Progenitor cell of endocrine pancreas (in vitro differentiated cells): ENCODE measurements around the gene PRPF6. TPM values are rescaled to one million over a fixed set of nuclear protein-coding genes. Genes with fewer than 3 reads are reported as not detected.

Source experiments
- DNase-seq: peaks from one replicate; pipeline ENCODE4 v3.0.0; 2021; ENCODE audit warnings: low spot score; ENCODE audit not compliant: unreplicated experiment
- H3K27ac Mint-ChIP-seq: 2 replicates; pipeline ENCODE4 v1.8.0; 2021; ENCODE audit warnings: mild to moderate bottlenecking, moderate library complexity, mixed read lengths
- H3K27me3 Mint-ChIP-seq: 2 replicates; pipeline ENCODE4 v1.8.0; 2021; ENCODE audit warnings: mixed read lengths
- H3K36me3 Mint-ChIP-seq: 2 replicates; pipeline ENCODE4 v1.8.0; 2022; ENCODE audit warnings: mixed read lengths; ENCODE audit not compliant: insufficient read depth
- H3K4me1 Mint-ChIP-seq: 2 replicates; pipeline ENCODE4 v1.8.0; 2021; ENCODE audit warnings: low read depth, mixed read lengths
- H3K4me3 Mint-ChIP-seq: 2 replicates; pipeline ENCODE4 v1.8.0; 2021; ENCODE audit warnings: low read depth, mild to moderate bottlenecking, moderate library complexity, mixed read lengths
- H3K9me3 Mint-ChIP-seq: 2 replicates; pipeline ENCODE4 v1.8.0; 2021; ENCODE audit warnings: low read depth, mixed read lengths
- CTCF ChIP-seq: fragments of 200-600 bp; sonication (generic); IDR thresholded peaks from one replicate; pipeline ENCODE4 v1.5.0; 2021; ENCODE audit warnings: antibody characterized with exemption, mild to moderate bottlenecking; ENCODE audit not compliant: unreplicated experiment
- total RNA-seq: library from RNA; stranded (reverse); gene quantifications from 2 replicates; pipeline ENCODE4 v1.2.1, GENCODE V29; 2021

PRPF6 gene
- total RNA-seq, 1 donor from 2014 or later: 76.4 TPM

GRCh38 chr20:63966172-63966943, 14.6 kb upstream of the PRPF6 start:
- peaks cover 9% of the 10 kb centered on the region for H3K36me3 Mint-ChIP-seq
- DNase-seq: no peak
- H3K4me3 Mint-ChIP-seq: no peak overlapping the region
- no peaks in the 10 kb centered on the region for H3K9me3 Mint-ChIP-seq
- no peaks in the 10 kb centered on the region for H3K27me3 Mint-ChIP-seq
- no peak overlapping the region for H3K27ac Mint-ChIP-seq
- TF ChIP-seq CTCF: no peak
- peaks cover 6% of the 10 kb centered on the region for H3K4me1 Mint-ChIP-seq

GRCh38 chr20:63966944-63967322, 14.0 kb upstream of the PRPF6 start:
- DNase-seq: peak; percentile 7
- no peaks in the 10 kb centered on the region for H3K9me3 Mint-ChIP-seq
- H3K27me3 Mint-ChIP-seq: no peaks in the 10 kb centered on the region
- peaks cover 6% of the 10 kb centered on the region for H3K4me1 Mint-ChIP-seq
- TF ChIP-seq CTCF: no peak
- H3K4me3 Mint-ChIP-seq: no peak overlapping the region
- peaks cover 8% of the 10 kb centered on the region for H3K36me3 Mint-ChIP-seq
- no peak overlapping the region for H3K27ac Mint-ChIP-seq

- DNase-seq: peak; percentile 9
- H3K4me1 Mint-ChIP-seq: peaks cover 6% of the 10 kb centered on the region
- no peak overlapping the region for H3K27ac Mint-ChIP-seq
- peak overlapping the region; percentile 29 for H3K4me3 Mint-ChIP-seq
- no peaks in the 10 kb centered on the region for H3K9me3 Mint-ChIP-seq
- no peak for TF ChIP-seq CTCF
- H3K27me3 Mint-ChIP-seq: no peaks in the 10 kb centered on the region
- H3K36me3 Mint-ChIP-seq: peaks cover 7% of the 10 kb centered on the region
Measured at GRCh38 chr20:63967330-63968135, 13.4 kb upstream of the PRPF6 start.

- no peaks in the 10 kb centered on the region for H3K27me3 Mint-ChIP-seq
- TF ChIP-seq CTCF: no peak
- H3K36me3 Mint-ChIP-seq: peaks cover 4% of the 10 kb centered on the region
- no peak for DNase-seq
- H3K4me3 Mint-ChIP-seq: peak overlapping the region; percentile 82
- H3K9me3 Mint-ChIP-seq: no peaks in the 10 kb centered on the region
- H3K27ac Mint-ChIP-seq: peak overlapping the region; percentile 87
- H3K4me1 Mint-ChIP-seq: peaks cover 7% of the 10 kb centered on the region
Measured at GRCh38 chr20:63968136-63968927, 12.6 kb upstream of the PRPF6 start.
